OCI-LY7 (cell line): Measurements from ENCODE around the gene ABCB8. TPM values are rescaled to one million over a fixed set of nuclear protein-coding genes. Genes with fewer than 3 reads are reported as not detected.

Experiments
- BruUV-seq: library from RNA; stranded (reverse); fragments of 400-500 nt; replicated peaks from 2 replicates; lab custom pipeline; 2021; lab: Mats Ljungman, UMichigan
- CTCF ChIA-PET: fragments of 300-600 bp; sonication (Branson Sonifier 250); formaldehyde crosslinking; loops from one replicate; lab custom pipeline; 2022; ENCODE audit warnings: antibody characterized with exemption; ENCODE audit not compliant: unreplicated experiment; lab: Charles Lee
- POLR2A ChIA-PET: fragments of 300-600 bp; sonication (Branson Sonifier 250); formaldehyde crosslinking; loops from one replicate; lab custom pipeline; 2022; ENCODE audit warnings: antibody characterized with exemption; lab: Charles Lee
- DNase-seq: peaks from one replicate; pipeline ENCODE4 v3.0.0-alpha.2; 2015; ENCODE audit warnings: low spot score
- H2AFZ ChIP-seq: fragments of 200-600 bp; sonication (generic), shearing (Covaris generic); 2 replicates; pipeline ENCODE4 v1.6.1; 2014; ENCODE audit warnings: mild to moderate bottlenecking, antibody characterized with exemption, low read length, moderate library complexity
- H3K27ac ChIP-seq: fragments of 200-600 bp; sonication (generic); 2 replicates; pipeline ENCODE4 v1.5.1; 2014; ENCODE audit warnings: mixed run types, low read depth, mild to moderate bottlenecking, moderate library complexity, low read length, inconsistent platforms; ENCODE audit not compliant: poor library complexity, severe bottlenecking
- H3K36me3 ChIP-seq: fragments of 200-600 bp; sonication (generic); 2 replicates; pipeline ENCODE4 v1.6.1; 2014; ENCODE audit warnings: mild to moderate bottlenecking, antibody characterized with exemption, low read length, moderate library complexity, mixed read lengths; ENCODE audit not compliant: insufficient read depth
- H3K4me1 ChIP-seq: fragments of 200-600 bp; sonication (generic); 2 replicates; pipeline ENCODE4 v1.5.1; 2014; ENCODE audit warnings: mild to moderate bottlenecking, low read length; ENCODE audit not compliant: insufficient read depth, poor library complexity, severe bottlenecking
- H3K4me2 ChIP-seq: fragments of 200-600 bp; sonication (generic); 2 replicates; pipeline ENCODE4 v1.6.1; 2014; ENCODE audit warnings: mild to moderate bottlenecking, low read length
- H3K4me3 ChIP-seq: fragments of 200-600 bp; sonication (generic); 2 replicates; pipeline ENCODE4 v1.5.1; 2014; ENCODE audit warnings: mild to moderate bottlenecking, low read depth, low read length; ENCODE audit not compliant: poor library complexity, severe bottlenecking
- H3K79me2 ChIP-seq: fragments of 200-600 bp; sonication (generic); 2 replicates; pipeline ENCODE4 v1.6.1; 2016; ENCODE audit warnings: low read depth, mild to moderate bottlenecking, low read length, moderate library complexity, mixed read lengths; ENCODE audit not compliant: insufficient read depth
- H3K9me2 ChIP-seq: fragments of 200-600 bp; sonication (generic); 2 replicates; pipeline ENCODE4 v1.6.1; 2016; ENCODE audit warnings: mild to moderate bottlenecking, low read length, mixed read lengths; ENCODE audit not compliant: insufficient read depth
- H3K9me3 ChIP-seq: fragments of 200-600 bp; sonication (generic); 2 replicates; pipeline ENCODE4 v1.6.1; 2014; ENCODE audit warnings: mild to moderate bottlenecking, mixed run types, low read length, mixed read lengths
- H4K20me1 ChIP-seq: fragments of 200-600 bp; sonication (generic); 2 replicates; pipeline ENCODE4 v1.6.1; 2014; ENCODE audit warnings: mild to moderate bottlenecking, antibody characterized with exemption, low read length, moderate library complexity, mixed read lengths; ENCODE audit not compliant: insufficient read depth
- CTCF ChIP-seq: fragments of 200-600 bp; sonication (generic); conservative IDR thresholded peaks from 2 replicates; pipeline ENCODE4 v1.5.1; 2014; ENCODE audit warnings: mild to moderate bottlenecking, antibody characterized with exemption, low read length, moderate library complexity, mixed read lengths
- EZH2phosphoT487 ChIP-seq: fragments of 200-600 bp; sonication (generic); IDR thresholded peaks from 2 replicates; pipeline ENCODE4 v1.6.1; 2018; ENCODE audit warnings: low read depth, borderline replicate concordance, mild to moderate bottlenecking, mixed run types, antibody characterized with exemption, low read length, moderate library complexity, mixed read lengths
- intact Hi-C: fragments of 100-400 bp; cut with micrococcal nuclease; formaldehyde crosslinking; loops from one replicate; pipeline ENCODE4 v1.10.0; 2022; ENCODE audit not compliant: unreplicated experiment
- total RNA-seq, 2 experiments: library from RNA; depleted of rRNA in 1 of 2; stranded (reverse); fragments of >200 nt in 1 of 2; shearing (Covaris generic) in 1 of 2; gene quantifications; 2 replicates each; pipeline ENCODE4 v1.2.3, GENCODE V29; 2014 to 2022

Gene ABCB8
- total RNA-seq, 2 experiments from 2014 or later: 32.0 to 64.7 TPM

DNA sequence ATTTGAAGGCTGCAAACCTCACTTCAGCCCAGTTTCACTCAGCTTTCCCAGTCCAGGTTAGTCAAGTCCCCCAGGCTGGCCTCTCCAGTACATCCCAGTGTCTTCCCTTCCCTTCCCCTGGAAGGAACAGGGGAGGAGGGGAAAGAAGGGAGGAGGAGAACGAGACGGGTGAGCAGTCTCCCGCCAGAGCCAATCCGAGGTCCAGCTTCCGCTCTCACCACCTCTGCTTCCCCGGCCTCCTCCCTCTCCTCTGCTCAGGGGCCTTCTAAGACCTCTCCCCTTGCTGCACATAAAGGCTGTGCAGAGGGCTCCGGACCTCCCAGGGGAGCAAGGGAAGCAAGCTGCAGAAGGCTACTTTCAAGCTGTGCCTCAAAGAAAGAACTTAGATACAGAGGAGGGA, 8.0 kb upstream of the ABCB8 start:
- H3K4me3 ChIP-seq: no peak overlapping the region
- TF ChIP-seq EZH2phosphoT487 (no peak), CTCF (no peak)
- H3K9me2 ChIP-seq: no peaks in the 10 kb centered on the region
- no peaks in the 10 kb centered on the region for H3K36me3 ChIP-seq
- intact Hi-C loops: no loop called here
- ChIA-PET POLR2A (interaction anchor here (0.9 kb wide), 1 partner anchor 8 kb away, joined by 3 read pairs; the partner anchor contains the start of gene ABCB8), CTCF (no interaction called here)
- peaks cover 10% of the 10 kb centered on the region for H3K4me1 ChIP-seq
- H3K79me2 ChIP-seq: no peaks in the 10 kb centered on the region
- no peak overlapping the region for H3K4me2 ChIP-seq
- H2AFZ ChIP-seq: no peak overlapping the region
- no peak for DNase-seq
- H3K27ac ChIP-seq: no peak overlapping the region
- H4K20me1 ChIP-seq: no peaks in the 10 kb centered on the region
- BruUV-seq: no TSS peak
- H3K9me3 ChIP-seq: no peaks in the 10 kb centered on the region

DNA sequence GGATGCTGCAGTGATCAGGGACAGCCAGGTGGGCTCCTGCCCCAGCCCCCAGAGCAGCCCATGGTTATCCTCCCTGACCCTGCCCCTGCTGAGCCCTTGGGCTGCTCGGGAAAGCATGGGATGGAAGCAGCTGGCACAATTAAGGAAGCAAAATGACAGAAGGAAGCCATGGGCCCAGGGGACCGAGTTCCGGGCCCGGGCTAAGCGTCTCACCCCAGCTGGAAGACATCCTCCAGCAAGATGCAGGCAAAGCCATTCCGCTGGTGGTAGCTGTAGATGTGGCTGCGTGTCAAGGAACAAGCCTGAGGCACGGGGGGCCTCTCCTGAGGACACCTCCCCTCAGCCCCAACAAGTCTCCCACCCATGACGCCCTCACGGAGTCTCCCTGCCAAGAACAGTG, 5.0 kb upstream of the ABCB8 start:
- H3K36me3 ChIP-seq: no peaks in the 10 kb centered on the region
- no peak overlapping the region for H2AFZ ChIP-seq
- intact Hi-C loops: no loop called here
- no TSS peak for BruUV-seq
- peaks cover 14% of the 10 kb centered on the region for H3K4me1 ChIP-seq
- H3K79me2 ChIP-seq: no peaks in the 10 kb centered on the region
- no peak overlapping the region for H3K4me3 ChIP-seq
- CTCF ChIA-PET: no interaction called here
- no peaks in the 10 kb centered on the region for H3K9me3 ChIP-seq
- H3K4me2 ChIP-seq: no peak overlapping the region
- POLR2A ChIA-PET: no interaction called here
- no peaks in the 10 kb centered on the region for H3K9me2 ChIP-seq
- no peak for DNase-seq
- TF ChIP-seq CTCF (no peak), EZH2phosphoT487 (no peak)
- H4K20me1 ChIP-seq: no peaks in the 10 kb centered on the region
- H3K27ac ChIP-seq: no peak overlapping the region

DNA sequence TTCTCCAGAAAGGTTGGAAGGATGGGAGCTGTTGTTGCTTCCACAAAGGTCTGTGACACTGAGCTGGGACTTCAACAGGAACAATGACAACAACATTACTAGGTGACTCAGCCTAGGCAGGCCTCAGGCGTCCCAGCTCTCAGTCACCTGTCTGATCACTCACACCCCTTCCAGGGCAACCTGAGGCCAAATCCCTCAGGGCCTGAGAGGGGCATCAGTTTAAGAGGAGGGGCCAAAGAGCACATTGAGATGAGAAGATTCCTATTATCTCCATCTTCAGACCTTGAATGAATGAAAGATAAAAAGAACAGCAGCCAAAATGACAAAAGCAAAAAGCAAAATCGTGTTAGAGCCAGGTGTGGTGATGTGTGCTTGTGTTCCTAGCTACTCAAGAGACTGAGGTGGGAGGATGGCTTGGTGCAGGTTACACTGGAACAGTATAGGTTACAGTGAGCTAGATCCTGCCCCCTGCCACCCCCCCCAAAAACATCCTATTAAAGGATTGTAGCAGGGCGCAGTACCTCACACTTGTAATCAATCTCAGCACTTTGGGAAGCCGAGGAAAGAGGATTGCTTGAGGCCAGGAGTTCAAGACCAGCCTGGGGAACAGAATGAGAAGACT, 3.7 kb upstream of the ABCB8 start, which contains the start of gene ATG9B:
Gene ATG9B (minus strand): TSS at position 60 of the 622 bp plus-strand sequence. CDS start 71 bp downstream, outside the sequence.
- Histone ChIP-seq H3K36me3 (no peaks in the 10 kb centered on the region), H4K20me1 (0 out of 2 replicates have a peak, but pooled peaks cover 3% of the 10 kb centered on the region), H3K9me3 (no peaks in the 10 kb centered on the region), H3K27ac (no peak within 1 kb of the TSS), H3K4me2 (no peak within 1 kb of the TSS), H3K79me2 (peaks cover 9% of the 10 kb centered on the region; the same call in 1 of the 2 replicates), H3K4me1 (peaks cover 18% of the 10 kb centered on the region), H3K9me2 (no peaks in the 10 kb centered on the region), H3K4me3 (no peak within 1 kb of the TSS), H2AFZ (no peak within 1 kb of the TSS)
- TF ChIP-seq CTCF (no peak), EZH2phosphoT487 (no peak)
- POLR2A ChIA-PET: interaction anchor here (0.7 kb wide), 1 partner anchor 163 kb away, joined by 3 read pairs; no protein-coding TSS in a partner anchor
- CTCF ChIA-PET: interaction anchor here (0.6 kb wide), 1 partner anchor 248 kb away, joined by 4 read pairs; no protein-coding TSS in a partner anchor
- DNase-seq: no peak
- intact Hi-C loops: no loop called here
- BruUV-seq: no TSS peak
